Right ventricle myocardium superior (tissue), 1 donor: ENCODE measurements around the gene YKT6. TPM values are rescaled to one million over a fixed set of nuclear protein-coding genes. Genes with fewer than 3 reads are reported as not detected.

Source experiments
- ATAC-seq: fragments of 200-7000 bp; cut with Tn5 transposase; one replicate; pipeline ENCODE4 v1.9.1; 2020; ENCODE audit warnings: mild to moderate bottlenecking; ENCODE audit not compliant: poor library complexity
- DNase-seq: peaks from one replicate; pipeline ENCODE4 v3.0.0-alpha.2; 2020
- intact Hi-C: fragments of 100-400 bp; cut with DNase I; formaldehyde crosslinking; loops from one replicate; pipeline ENCODE4 v1.11.2; 2022
- long read RNA-seq: library from polyadenylated mRNA; unstranded; transcript quantifications from one replicate; pipeline ENCODE4 v2.0.0, GENCODE V29; 2021
- total RNA-seq: library from RNA; stranded (reverse); fragmentation: NEBNext Ultra II Directional; extraction: Animal tissue kit (Norgen Biotek cat#: 25700); gene quantifications from one replicate; pipeline ENCODE4 v1.2.1, GENCODE V29; 2021
- donor health status: DM: no; HTN: yes; CAD: no; lungs with severe emphysema.

Gene YKT6
- total RNA-seq, result 48.9 TPM
- long read RNA-seq, transcript YKT6-201 (7 exons, 2,696 nt), result major isoform, 20 of 36 reads
- long read RNA-seq, partial matches to known transcripts, result 4 of 36 reads
- long read RNA-seq, other reads (novel, unspliced or antisense), result 9 of 36 reads

DNA sequence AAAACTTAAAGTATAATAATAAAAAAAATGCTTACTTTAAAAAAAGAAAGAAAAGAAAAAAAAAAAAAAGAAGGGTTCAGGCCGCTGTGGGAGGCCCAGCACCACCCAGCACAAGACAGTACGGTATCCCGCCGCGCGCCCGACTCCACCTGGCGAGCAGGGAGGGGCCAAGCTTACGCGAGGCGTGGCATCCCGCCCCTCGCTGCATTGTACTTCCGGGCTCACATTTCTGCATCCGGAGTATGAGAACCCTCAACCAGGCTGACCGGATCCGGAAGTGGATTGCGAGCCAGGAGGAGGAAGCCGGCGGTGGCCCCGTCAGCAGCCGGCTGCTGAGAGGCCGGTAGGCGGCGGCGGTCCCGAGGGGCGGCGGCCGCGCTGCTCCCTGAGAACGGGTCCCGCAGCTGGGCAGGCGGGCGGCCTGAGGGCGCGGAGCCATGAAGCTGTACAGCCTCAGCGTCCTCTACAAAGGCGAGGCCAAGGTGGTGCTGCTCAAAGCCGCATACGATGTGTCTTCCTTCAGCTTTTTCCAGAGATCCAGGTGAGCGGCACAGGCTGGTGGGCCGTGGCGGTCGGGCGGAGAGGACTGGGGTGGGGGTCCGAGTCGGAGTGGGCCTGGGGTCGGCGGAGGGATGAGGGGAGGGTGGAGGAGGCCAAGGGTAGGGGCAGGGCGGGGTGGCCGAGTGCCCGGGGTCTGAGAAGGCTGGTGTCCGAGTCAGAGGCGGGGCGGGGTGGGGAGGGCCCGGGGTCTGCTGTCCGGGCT, at the start of gene YKT6:
Gene YKT6 (plus strand): TSS at position 280 of the 763 bp plus-strand sequence. CDS start 158 bp downstream, at position 438.
- intact Hi-C loops, result no loop called here
- peak; percentile 99 for ATAC-seq

DNA sequence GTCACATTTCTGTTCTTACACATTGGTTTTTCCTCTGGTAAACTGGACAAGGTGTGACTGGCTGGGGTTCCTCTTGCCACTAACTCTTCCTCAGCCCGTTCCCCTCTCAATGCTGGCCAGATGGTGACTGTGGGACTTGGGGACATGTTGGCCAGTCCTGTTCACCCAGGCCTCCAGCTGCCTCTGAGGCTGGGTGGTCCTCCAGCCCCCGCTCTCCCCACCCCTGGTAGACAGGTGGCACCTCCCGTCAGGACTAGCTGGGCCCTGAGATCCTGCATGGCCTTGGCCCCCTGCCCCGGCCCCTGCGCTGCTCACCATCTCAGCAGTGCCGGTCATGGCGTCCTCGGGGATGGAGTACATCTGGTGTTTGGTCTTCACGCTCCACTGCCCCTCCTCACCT, 48.8 kb upstream of the YKT6 start:
- no peak for DNase-seq
- intact Hi-C loops, result no loop called here
- ATAC-seq, result no peak

More for the DNA sequence above, at the start of gene YKT6:
- peak; percentile 96 for DNase-seq

DNA sequence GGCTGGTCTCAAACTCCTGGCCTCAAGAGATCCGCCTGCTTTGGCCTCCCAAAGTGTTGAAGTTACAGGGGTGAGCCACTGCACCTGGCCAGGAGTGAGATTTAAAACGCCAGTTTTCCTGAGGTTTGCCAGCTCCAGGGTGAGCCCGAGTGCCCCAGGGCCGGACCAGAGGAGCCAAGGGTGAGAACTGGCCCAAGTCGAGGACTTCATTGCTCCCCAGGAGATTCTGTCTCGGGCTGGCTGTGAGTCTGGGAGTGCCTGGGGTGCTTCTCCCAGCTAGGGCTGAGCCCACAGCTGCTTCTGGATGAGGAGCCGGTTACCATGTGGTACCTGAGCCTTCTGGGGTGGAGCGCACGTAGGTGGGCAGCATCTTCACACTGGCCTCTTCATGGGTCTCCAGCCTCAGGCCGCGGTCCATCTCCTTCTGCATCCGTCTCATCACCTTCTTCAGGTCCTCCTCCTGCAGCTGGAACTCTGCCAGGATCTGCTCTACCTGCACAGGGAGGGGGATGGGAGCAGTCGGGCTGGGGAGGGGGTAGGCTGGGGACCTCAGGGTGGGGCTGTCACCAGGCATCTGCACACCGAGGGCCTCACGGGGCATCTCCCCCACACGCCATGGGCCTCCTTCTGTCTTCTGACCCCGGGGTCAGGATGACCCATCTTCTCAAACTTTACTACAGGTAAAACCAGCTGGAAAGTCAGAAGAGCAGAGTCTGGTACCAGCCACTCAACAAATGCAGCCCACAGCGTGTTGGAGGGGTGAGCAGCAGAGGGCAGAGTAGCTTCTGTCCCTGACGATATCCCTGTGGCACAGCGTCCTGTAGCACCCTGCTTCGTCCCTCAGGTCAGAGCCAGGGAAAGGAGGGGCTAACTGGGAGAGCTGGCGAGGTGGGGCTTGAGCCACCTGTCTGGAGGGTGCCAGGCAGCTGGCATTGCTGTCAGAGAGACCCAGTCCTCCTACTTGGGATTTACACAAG, 47.5 kb upstream of the YKT6 start:
- peak; percentile 42 for ATAC-seq
- intact Hi-C loops, result no loop called here

DNA sequence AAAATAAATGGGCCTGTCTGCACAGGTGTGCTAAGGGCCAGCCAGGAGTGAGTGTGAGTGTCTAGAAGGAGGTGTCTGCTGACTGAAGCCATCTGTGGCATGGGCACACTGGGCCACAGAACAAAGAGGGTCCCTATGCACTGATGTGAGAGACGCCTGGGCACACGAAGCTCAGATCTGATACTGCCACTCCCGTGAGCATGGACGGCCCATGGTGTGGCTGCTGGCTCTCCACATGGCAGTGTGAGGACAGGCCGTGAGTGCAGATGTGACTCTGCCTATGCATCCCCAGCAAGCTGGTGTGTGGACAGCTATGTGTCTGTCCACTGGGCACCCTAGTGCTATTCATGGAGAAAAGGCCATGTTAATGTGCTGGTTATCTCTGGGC, 46.8 kb upstream of the YKT6 start:
- no peak for DNase-seq
- intact Hi-C loops, result no loop called here
- no peak for ATAC-seq

More for the DNA sequence above, 47.5 kb upstream of the YKT6 start:
- DNase-seq, result no peak

DNA sequence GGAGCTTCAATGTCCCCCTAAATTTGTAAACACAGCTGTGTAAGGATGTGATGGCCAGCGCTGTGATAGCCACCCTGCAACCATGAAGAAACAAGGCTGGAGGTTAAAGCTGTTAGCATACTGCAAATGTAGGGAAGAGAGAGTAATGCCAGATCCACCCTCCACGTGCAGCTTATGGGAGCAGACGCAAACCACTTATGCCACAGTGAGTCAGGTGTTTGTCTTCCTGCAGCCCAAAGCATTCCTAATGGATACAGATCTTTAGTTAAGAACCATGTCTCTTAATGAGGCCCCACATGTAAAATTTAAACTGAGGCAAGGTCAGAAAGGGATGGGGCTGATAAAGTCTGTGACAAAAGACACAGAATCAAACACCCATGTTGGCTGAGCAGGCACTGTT, 46.1 kb upstream of the YKT6 start:
- intact Hi-C loops, result no loop called here
- DNase-seq (no peak), ATAC-seq (no peak)

DNA sequence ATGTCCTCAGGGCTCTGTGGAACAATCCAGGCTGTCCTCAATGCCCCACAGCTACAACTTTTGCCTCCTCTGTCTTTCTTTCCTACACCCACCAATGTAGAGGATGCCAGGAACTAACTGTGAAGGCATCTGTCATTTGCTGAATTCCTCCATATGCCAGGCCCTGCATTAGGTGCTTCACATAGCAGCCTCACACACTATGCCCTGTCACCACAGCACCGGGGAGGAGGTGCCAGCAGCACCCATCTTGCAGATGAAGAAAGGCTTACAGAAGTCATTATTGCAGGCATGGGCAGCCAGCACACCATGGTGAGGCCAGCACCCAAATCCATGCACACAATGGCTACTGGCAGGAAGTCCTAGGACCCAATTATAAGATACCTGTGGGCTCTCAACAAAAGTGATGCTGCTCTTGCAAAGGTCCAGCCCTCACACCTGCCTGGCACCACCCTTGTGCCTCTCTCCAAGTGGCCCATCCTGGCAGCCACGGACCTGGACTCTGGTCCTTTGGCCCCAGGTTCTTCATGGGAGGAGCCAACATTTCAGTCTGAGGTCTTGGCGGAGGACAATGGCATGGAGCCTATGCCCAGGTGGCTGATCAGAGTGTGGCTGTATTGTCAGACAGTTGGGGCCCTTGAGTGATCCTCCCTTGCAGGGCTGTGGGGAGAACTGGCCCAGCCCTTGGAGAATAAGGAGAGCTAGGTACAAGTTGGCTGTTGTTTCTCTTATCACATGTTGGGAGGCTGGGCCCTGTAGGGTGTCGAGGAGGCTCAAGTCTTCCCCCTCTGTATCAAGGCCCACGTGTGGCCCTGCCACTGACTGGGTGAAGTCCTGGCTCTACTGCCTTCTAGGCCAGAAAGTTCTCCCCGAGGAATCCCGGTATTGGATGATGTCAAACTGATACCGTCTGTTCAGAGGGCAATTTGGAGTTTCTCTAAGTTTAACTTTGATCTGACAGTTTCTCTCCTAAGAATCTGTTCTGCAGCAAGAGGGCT, 45.3 kb upstream of the YKT6 start:
- intact Hi-C loops, result no loop called here
- ATAC-seq (no peak), DNase-seq (no peak)

DNA sequence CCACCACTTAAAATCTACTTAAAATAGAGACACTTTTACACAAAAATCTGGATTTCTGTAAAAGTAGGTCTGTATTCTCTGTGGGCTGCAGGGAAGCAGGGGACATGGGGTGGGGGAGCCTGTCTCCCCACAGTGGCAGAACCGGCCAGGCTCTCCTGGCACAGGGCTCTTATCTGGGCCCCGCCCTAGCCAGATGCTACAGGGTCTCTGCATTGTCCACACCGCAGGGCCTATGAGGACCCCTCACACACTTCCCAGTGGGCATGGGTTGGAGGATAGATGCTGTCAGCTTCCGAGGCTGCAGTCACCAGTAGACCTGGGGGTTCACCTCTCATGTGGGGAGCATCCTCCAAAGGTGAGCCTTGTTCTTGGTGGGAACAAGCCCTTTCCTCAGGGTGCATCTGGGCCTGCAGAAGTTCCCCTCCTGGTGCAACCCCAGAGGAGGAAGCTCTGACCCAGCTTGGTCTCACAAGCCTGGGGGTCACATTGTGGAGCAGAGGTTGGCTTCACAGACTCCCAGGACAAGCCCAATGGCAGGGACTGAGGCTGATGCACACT, 44.2 kb upstream of the YKT6 start:
- ATAC-seq (no peak), DNase-seq (no peak)
- intact Hi-C loops, result no loop called here

DNA sequence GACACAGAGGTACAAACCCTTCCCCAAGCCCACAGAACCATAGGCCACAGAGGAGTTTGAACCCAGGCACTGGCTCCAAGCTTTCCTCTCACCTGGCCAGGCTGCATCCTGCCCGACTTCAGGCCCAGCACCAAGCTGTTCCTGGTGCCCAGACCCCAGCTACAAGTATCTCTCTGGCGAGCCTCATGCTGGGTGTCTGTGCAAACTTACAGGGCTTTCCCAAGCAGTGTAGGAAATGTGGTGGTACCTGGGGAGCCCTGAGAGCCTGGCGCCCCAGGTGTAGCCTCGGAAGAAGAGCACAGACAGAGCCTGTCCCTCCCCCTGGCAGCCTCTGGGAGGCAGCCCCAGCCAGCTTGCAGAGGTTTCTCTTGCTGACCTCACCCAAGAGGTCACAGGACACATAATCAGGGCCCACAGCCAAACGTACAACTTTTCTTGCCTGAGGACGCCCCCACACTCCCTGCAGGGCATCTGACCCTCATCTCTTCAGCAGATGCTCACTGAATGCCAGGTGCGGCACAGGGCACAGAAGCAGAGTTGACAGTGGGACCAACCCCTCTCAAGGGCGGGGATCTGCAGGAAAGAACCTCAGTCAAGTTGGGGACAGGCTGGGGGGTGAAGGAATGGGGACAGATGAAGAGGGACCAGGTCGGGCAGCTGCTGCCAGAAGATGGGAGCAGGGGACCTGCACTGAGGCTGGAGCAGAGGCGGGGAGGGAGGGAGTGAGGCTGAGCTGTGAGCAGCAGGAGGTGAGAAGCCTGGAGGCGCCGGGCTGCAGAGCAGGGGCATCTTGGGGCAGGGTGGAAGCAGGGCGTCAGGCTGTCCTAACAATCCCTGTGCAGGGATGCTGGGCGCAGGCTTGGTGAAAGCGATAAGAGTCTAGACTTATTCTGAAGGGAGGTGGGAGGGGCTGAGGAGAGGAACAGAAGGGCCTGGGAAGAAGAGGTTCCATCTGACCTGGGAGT, 43.4 kb upstream of the YKT6 start:
- no peak for ATAC-seq
- DNase-seq, result no peak
- intact Hi-C loops, result no loop called here

DNA sequence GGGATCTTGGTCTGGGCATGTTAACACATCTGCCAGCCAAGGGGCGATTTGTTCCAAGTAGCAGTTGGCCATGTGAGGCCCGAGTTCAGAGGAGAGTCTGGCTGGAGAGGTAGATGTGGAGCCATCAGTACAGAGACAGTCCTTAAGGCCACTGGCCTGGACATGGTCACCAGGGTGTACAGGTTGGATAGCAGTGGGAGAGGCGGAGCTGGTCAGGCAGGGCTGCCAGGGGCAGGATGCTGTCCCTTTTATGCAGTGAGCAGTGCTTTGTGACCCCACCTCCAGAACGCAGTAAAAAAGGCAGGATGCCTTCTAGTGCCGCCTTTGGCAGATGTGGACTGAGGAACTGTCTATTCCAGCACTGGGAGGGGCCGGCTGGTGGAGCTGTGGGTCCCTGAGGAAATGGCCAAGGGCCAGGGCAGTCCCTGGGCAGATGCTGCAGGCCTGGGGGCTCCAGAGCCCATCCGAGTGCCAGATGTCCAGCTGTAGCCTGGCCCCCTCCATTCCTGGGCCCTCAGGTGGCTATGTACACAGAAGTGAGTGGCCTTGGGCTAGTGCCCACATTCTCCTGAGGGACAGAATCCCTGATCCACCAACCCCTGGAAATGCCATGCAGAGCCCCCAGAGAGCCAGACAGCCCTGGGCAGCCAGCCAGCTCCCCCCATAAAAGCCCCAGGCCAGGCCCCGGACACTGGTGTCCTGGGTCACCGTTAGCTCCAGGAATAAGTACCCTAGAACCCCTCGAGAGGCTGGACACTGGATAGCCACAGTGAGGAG, 42.5 kb upstream of the YKT6 start:
- ATAC-seq (no peak), DNase-seq (no peak)
- intact Hi-C loops, result no loop called here

DNA sequence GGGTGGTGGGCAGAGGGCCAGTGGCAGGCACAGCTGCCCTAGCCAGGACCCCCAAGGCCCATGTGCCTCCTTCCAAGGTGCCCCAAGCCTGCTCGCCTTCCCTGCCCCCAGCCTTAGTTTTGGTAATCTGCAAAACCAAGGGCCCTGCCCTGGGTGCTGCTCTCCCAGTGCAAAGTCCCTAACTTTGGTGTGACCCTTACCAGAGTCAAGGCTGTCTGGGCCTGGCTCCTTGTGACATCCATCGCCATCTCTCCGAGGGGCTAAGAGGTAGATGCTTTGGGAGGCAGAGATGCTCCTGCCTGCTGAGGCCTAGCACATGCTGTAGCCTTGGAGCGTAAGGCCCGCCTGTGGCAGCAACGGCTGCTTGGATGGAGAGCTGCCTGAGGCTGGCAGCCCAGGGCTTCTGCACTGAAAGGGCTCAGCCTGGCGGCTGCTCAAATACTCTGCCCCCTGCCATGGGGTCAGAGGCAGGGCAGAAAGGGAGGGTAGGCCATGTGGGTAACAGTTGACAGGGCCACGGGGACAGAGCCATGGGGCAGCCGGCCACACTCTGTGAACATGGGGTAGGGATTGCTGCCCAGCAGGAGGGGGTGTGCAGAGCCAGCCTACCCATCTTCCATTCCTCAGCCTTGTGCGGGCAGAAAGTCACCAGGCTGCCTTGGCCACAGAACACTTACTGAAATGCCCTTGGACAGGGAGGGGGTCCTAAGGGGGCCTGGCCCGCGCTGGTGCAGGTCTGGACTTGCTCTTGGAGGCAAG, 41.7 kb upstream of the YKT6 start:
- intact Hi-C loops, result no loop called here
- ATAC-seq (no peak), DNase-seq (no peak)

DNA sequence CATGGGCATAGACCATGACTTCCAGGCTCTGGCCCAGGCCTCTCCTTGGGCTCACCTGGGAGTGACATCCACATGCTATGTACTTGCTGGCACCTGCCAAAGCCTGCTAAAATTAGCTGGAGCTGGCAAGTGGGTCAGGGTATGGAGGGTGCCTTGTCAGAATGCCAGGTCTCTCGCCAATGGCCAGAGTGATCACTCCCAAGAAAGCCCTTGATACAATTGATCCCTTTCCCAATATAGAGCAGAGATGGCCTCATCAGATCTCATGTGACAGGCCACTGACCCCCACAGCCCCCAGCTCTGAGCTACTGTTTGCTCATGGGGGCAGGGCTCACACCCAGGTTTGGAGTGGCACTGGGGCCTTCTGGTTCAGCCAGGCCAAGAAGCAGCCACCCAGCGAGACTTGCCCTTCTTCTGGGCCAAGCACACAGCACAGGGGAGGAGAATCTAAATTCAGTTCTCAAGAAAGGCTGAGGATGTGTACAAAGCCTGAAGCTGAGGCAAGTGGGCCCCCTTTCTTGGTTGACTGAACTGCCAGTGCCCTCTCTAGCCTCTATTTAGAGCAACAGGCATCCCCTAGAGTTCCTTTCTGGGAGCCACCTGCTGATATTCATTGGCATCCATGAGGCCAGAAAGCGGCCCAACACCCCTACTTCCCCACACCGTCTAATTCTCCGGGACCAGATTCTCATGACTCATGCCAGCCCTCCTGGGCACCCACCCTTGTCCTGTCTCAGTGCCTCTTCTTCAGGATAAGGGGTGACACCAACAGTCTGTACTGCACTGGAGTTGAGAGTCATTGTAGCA, 40.8 kb upstream of the YKT6 start:
- no peak for DNase-seq
- peak; percentile 75 for ATAC-seq
- intact Hi-C loops, result no loop called here

DNA sequence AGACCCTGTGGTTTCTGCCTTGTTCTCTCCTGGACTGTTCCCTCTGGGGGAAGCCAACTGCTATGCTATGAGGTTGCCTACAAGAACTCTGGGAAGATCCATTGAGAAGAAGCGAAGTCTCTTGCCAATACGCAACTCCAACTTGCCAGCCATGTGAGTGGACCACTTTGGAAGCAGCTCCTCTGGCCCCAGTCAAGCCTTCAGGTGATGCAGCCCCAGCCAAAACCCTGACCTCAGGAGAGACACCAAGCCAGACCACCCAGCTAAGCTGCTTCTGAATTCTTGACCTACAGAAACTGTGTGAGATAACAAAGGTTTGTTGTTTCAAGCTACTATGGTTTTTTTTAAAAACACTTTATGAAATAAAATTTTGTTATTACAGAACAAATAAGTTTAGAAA, 39.4 kb upstream of the YKT6 start:
- no peak for DNase-seq
- ATAC-seq, result no peak
- intact Hi-C loops, result no loop called here

DNA sequence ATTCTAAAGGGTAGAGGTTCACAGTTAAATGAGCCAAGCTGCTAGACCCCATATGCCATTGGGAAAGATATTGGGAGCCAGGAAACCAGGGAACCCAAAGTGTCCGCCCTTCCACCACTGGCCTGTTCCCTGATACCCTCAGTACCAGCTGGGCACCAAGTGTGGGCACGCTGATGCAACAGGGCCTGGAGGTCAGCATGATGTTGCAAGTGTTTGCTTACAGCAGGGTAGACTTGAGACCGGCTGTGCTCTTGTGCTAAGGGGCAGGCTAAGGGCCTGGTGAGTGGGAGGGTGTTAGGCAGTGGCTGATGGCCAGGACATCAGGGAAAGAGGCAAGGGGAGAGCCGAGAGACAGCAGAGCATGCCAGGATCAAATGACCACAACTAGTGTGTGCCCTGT, 38.6 kb upstream of the YKT6 start:
- intact Hi-C loops, result no loop called here
- DNase-seq (no peak), ATAC-seq (no peak)

DNA sequence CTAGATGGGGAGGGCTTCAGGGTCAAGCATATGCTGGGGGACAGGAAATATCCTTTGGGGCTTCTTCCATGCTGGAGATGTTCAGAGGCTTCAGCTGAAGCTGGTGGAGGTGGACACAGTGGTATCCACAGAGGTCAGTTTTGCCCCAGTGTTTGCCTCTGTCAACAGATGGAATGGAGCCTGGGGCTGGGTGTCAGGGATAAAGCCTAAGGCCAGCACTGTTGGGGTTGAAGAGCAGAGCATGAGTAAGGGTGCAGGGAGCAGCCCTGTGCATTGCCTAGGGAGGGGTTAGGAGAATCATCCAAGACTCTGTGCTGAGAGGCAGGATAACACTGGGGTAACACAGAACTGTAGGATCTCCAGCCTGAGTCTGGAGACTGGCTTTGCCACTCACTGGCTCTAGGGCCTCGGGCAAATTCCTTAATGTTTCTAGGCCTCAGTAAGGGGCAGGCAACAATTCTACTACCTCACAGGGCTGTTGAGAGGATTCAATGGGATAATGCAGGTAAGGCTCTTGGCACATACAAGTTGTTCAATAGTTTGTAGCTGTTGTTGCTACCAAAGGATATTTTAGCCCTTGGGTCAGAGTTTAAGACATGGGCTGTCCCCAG, 37.9 kb upstream of the YKT6 start:
- DNase-seq (no peak), ATAC-seq (no peak)
- intact Hi-C loops, result no loop called here

DNA sequence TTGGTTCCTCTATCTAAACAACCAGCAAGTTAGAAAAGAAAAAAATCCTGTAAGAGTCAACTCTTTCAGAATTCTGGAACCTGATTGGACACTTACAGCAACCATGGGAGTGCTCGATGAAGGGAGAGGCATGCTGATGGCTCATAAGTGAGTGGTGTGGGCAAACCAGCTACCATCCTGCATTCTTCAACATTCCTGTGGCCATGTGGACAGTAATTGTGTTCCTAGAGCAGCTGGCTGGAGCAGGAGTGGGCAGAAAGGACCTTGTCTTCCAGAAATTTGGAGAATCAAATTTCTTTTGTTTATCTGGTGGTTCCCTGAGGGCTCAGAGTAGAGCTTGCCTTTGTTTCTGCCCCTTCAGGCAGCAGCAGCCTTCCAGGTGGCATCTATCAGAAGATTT, 37.2 kb upstream of the YKT6 start:
- ATAC-seq (no peak), DNase-seq (no peak)
- intact Hi-C loops, result no loop called here
